CD4-positive, alpha-beta T cell treated with Interleukin-15 for 1 hour (primary cell): ENCODE results near the gene NEK5.
"Not testable (repeated sequence)": the region's sequence is repeated elsewhere in the genome, so short reads cannot be mapped to it uniquely, and the experiment has no call there.

Source experiments
- DNase-seq: peaks from one replicate; pipeline ENCODE4 v3.0.0-alpha.2; 2020

Gene NEK5

GRCh38 chr13:52061064-52061463, 67.8 kb downstream of the NEK5 start:
- DNase-seq = not testable (repeated sequence)

DNA sequence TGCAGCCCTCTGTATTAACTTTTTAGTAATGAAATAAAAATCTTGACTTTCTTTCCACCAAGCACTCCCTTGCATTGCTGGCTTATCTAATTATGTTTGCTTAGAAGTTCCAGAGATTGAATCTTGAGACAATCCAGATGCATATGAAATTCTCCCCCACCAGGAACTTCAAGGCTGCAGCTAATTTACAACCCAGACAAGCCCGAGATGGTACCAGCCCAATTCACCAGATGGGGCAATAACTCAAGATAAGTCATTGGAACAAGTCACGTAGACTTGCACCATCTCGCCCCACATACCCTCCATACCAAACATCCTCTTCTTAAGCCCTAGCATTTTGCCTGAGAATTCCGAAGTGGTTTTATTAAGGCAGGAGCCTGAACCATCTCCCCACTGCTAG, 75.4 kb downstream of the NEK5 start:
- no peak for DNase-seq

DNA sequence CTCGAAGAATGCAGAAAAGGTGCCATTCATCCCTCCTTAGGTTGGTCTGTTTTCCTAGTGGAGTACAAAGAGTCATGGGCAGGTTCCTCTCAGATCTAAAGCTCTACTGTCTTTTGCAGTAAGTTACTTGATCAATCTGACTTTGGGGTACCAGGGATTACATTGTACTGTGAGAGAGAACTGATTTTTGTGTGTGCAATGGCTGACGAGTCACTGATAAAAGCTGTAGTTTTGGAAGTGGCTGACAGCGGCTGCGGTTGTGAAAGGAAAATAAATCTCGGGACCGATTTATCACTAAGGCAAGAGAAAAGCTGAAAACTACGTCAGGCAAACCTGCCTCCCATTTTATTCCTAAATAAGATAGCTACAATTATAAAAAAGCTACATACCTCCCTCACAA, 77.5 kb downstream of the NEK5 start:
- no peak for DNase-seq

- DNase-seq = no peak
Measured at GRCh38 chr13:52048516-52048915, 80.4 kb downstream of the NEK5 start.

GRCh38 chr13:52047463-52047862, 81.4 kb downstream of the NEK5 start:
- DNase-seq = no peak

DNA sequence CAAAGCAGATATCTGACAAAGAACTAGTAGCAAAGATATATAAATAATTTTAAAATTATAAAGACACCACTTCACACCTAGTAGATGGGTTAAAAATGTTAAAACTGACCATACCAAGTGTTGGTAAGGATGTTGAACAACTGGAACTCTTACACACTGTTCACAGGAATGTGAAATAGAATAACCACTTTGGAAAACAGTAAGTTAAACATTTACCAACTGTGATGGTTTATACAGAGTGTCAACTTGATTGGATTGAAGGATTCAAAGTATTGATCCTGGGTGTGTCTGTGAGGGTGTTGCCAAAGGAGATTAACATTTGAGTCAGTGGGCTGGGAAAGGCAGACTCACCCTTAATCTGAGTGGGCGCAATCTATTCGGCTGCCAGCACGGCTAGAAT, 85.2 kb downstream of the NEK5 start:
- DNase-seq = no peak

DNA sequence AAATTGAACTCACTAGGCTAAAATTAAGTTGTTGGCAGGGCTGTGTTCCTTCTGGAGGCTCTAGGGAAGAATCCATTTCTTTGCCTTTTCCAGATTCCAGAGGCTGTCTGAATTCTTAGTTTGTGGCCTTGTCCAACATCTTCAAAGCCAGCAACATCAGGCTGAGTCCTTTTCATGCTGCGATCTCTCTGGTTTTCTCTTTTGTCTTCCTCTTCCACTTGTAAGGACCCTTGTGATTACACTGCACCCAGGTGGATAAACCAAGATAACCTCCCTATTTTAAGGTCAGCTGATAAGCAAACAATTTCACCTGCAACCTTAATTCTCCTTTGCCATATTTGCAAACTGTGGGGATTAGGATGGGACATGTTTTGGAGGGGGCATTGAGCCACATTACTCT, 92.8 kb downstream of the NEK5 start:
- DNase-seq = no peak

- DNase-seq = no peak
Measured at GRCh38 chr13:52034616-52035226, 94.2 kb downstream of the NEK5 start.

DNA sequence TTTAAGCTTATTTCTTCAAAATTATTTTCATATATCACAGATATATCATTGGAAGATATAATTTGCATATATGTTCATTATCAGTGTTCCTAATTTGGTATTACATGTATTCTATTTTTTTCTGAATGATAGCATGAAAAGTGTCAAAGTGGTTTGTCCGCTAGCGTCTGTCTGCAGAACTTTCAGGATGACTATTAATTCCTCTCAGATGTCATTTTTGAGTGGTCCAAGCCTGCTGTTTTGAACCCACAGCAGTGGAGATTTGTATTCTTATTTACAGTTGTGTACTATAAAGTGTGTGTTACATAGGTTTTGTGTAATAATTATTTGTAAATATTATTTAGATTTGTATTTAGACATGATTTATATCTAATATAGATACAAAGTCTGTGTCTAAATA, 95.8 kb downstream of the NEK5 start:
- no peak for DNase-seq

GRCh38 chr13:52030401-52030800, 98.5 kb downstream of the NEK5 start:
- not testable (repeated sequence) for DNase-seq

- DNase-seq = no peak
Measured at GRCh38 chr13:52029569-52029968, 99.3 kb downstream of the NEK5 start.

DNA sequence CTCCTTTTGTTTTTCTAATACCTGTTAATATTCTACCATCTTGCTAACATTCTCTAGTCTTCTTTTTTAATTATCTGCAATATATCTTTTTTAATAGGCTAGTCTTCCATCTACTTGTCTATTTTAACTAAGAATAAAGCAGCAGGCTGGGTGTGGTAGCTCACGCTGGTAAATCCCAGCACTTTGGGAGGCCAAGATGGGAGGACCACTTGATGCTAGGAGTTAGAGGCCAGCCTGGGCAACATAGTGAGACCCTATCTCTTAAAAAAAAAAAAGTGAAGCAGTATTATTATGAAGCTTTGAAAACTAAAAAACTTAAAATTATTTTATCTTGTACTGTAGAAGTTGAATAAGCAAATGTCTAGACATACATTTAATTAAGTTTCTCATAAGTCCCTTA, 101.0 kb downstream of the NEK5 start:
- DNase-seq = no peak

- DNase-seq = no peak
Measured at GRCh38 chr13:52026246-52026626, 102.6 kb downstream of the NEK5 start.

- no peak for DNase-seq
Measured at GRCh38 chr13:52025475-52026245, 103.2 kb downstream of the NEK5 start.

DNA sequence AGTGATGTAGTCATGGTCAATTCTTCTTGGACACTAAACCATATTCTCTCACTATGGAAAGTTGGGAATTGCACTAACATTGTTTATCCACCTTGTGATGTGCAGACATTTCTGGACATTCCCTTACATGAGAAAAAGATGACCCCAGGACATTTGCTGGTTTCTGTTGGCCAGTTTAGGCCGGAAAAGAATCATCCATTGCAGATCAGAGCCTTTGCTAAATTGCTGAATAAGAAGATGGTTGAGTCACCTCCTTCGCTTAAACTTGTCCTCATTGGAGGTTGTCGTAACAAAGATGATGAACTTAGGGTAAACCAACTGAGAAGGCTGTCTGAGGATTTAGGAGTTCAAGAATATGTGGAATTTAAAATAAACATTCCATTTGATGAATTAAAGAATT, 104.4 kb downstream of the NEK5 start, which contains the start of gene UTP14C:
UTP14C (plus strand) TSS at position 211 of the 400 bp plus-strand sequence. CDS start 4,114 bp downstream, outside the sequence.
- no peak for DNase-seq

- no peak for DNase-seq
Measured at GRCh38 chr13:52022356-52022755, 106.5 kb downstream of the NEK5 start.

GRCh38 chr13:52020191-52020590, 108.7 kb downstream of the NEK5 start:
- no peak for DNase-seq

DNA sequence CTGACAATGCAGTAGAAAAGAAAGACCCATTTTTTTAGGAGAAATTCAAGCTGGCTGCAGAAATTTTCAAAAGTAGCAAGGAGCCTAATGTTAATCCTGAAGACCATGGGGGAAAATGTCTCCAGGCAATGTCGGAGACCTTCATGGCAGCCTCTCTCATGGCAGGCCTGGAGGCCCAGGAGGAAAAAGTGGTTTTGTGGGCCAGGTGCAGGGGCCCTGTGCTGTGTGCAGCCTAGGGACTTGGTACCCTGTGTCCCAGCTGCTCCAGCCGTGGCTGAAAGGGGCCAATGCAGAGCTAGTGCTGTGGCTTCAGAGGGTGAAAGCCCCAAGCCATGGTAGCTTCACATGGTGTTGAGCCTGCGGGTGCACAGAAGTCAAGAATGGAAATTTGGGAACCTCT, 112.6 kb downstream of the NEK5 start:
- DNase-seq = no peak

GRCh38 chr13:52012512-52012836, 116.4 kb downstream of the NEK5 start:
- DNase-seq = no peak

GRCh38 chr13:52011632-52012511, 117.0 kb downstream of the NEK5 start, which contains the start of gene ALG11:
ALG11 (plus strand) TSS chr13:52012398; CDS start chr13:52012419, 21 bp downstream.
- peak; percentile 99 for DNase-seq

DNA sequence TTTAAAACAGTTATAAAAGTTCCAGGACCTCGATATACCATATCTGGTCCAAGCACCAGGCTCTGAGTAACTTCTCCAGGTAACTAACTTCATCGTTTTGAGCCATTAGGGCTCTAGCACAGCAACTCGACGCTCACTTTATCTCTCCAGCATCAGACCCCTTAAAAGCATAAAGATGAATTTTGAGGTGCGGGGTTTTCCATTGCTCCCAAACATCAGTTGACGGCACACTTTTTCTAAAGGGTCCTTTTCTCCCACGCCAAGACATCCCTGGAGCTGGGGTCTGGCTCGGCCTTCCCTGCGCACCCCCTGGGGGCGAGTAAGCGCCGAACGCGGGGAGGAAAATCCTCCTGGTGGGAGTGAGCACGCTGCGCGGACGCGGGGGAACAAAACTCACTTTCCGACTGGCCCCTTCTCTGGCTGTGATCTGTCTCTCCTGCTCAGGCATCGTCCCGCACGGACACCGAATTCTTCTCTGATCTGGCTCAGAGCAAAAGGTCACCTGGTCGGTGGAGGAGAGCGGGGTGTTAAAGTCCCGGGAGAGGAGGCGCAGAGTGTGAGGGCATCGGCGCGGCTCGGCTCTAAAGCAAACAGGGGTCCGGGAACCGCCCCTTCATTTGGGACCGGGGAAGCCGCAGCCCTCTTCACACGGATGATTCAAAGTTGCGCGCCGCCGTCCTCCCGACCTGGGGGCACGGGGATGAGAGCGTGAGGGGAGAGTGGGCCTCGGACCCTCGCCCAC, 117.8 kb downstream of the NEK5 start, which contains the start of gene ATP7B:
ATP7B (minus strand) TSS at position 561 of the 742 bp plus-strand sequence; CDS start at position 448, 113 bp downstream.
- DNase-seq = no peak

- DNase-seq = no peak
Measured at GRCh38 chr13:52009946-52010345, 118.9 kb downstream of the NEK5 start.
